Neural cell (in vitro differentiated cells): ENCODE measurements around the gene SIAH2. TPM values are rescaled to one million over a fixed set of nuclear protein-coding genes. Genes with fewer than 3 reads are reported as not detected.

Source experiments
- H2AFZ ChIP-seq: fragments of 200-600, 300-800 bp; sonication (generic), shearing (Covaris generic); 2 replicates; pipeline ENCODE4 v1.6.0; 2014; ENCODE audit warnings: low read depth, mild to moderate bottlenecking, antibody characterized with exemption, low read length, moderate library complexity
- H3F3A ChIP-seq: fragments of 200-600 bp; shearing (Covaris generic); 2 replicates; pipeline ENCODE4 v1.6.1; 2016; ENCODE audit warnings: mild to moderate bottlenecking, moderate library complexity, mixed read lengths, antibody characterized with exemption, low read length; ENCODE audit not compliant: insufficient read depth, poor library complexity, severe bottlenecking
- H3K27ac ChIP-seq: fragments of 200-600, 300-800 bp; sonication (generic), shearing (Covaris generic); 2 replicates; pipeline ENCODE4 v1.5.1; 2014; ENCODE audit warnings: mild to moderate bottlenecking, low read length, moderate library complexity
- H3K27me3 ChIP-seq: fragments of 300-800, 200-600 bp; sonication (generic), shearing (Covaris generic); 2 replicates; pipeline ENCODE4 v1.6.0; 2014; ENCODE audit warnings: mild to moderate bottlenecking, low read depth, low read length, moderate library complexity; ENCODE audit not compliant: insufficient read depth
- H3K36me3 ChIP-seq: fragments of 300-800, 200-600 bp; sonication (generic), shearing (Covaris generic); 2 replicates; pipeline ENCODE4 v1.5.1; 2014; ENCODE audit warnings: mild to moderate bottlenecking, antibody characterized with exemption, low read length, moderate library complexity; ENCODE audit not compliant: insufficient read depth
- H3K4me2 ChIP-seq: fragments of 300-800, 200-600 bp; sonication (generic), shearing (Covaris generic); 2 replicates; pipeline ENCODE4 v1.6.0; 2014; ENCODE audit warnings: mild to moderate bottlenecking, low read length
- H3K4me3 ChIP-seq: fragments of 300-800, 200-600 bp; sonication (generic), shearing (Covaris generic); 2 replicates; pipeline ENCODE4 v1.5.1; 2014; ENCODE audit warnings: mild to moderate bottlenecking, low read length, moderate library complexity
- H3K79me2 ChIP-seq: fragments of 200-600 bp; shearing (Covaris generic); replicated peaks from 2 replicates; pipeline ENCODE4 v1.6.0; 2014; ENCODE audit warnings: mild to moderate bottlenecking, low read length, moderate library complexity; ENCODE audit not compliant: insufficient read depth
- H3K9ac ChIP-seq: fragments of 300-800, 200-600 bp; sonication (generic), shearing (Covaris generic); 2 replicates; pipeline ENCODE4 v1.6.1; 2016; ENCODE audit warnings: mild to moderate bottlenecking, low read length, mixed read lengths
- H3K9me2 ChIP-seq: fragments of 200-600 bp; shearing (Covaris generic); 2 replicates; pipeline ENCODE4 v1.6.1; 2016; ENCODE audit warnings: mild to moderate bottlenecking, low read length, mixed read lengths; ENCODE audit not compliant: insufficient read depth
- H3K9me3 ChIP-seq: fragments of 200-600, 300-800 bp; sonication (generic), shearing (Covaris generic); 2 replicates; pipeline ENCODE4 v1.6.1; 2016; ENCODE audit warnings: mild to moderate bottlenecking, mixed run types, low read length, moderate library complexity, mixed read lengths
- H4K20me1 ChIP-seq: fragments of 200-600 bp; shearing (Covaris generic); 2 replicates; pipeline ENCODE4 v1.6.1; 2016; ENCODE audit warnings: mild to moderate bottlenecking, mixed run types; ENCODE audit not compliant: insufficient read depth
- EP300 ChIP-seq: fragments of 450-650 bp; conservative IDR thresholded peaks from 2 replicates; pipeline ENCODE4 v1.6.1; 2014; ENCODE audit warnings: antibody characterized with exemption, mild to moderate bottlenecking, moderate library complexity; ENCODE audit not compliant: poor library complexity, severe bottlenecking
- EZH2 ChIP-seq: fragments of 200-600, 300-800 bp; shearing (Covaris generic), sonication (generic); IDR thresholded peaks from 2 replicates; pipeline ENCODE4 v1.6.1; 2014; ENCODE audit warnings: antibody characterized with exemption, low read length, borderline replicate concordance, mild to moderate bottlenecking; ENCODE audit not compliant: insufficient read depth, poor library complexity, severe bottlenecking
- MXI1 ChIP-seq: fragments of 450-650 bp; conservative IDR thresholded peaks from 2 replicates; pipeline ENCODE4 v1.6.1; 2014; ENCODE audit warnings: antibody characterized with exemption, mild to moderate bottlenecking; ENCODE audit not compliant: poor library complexity, severe bottlenecking
- POLR2AphosphoS5 ChIP-seq: IDR thresholded peaks from 2 replicates; pipeline ENCODE4 v1.6.1; 2012
- RAD21 ChIP-seq: fragments of 450-650 bp; conservative IDR thresholded peaks from 2 replicates; pipeline ENCODE4 v1.6.1; 2014; ENCODE audit warnings: antibody characterized with exemption, mild to moderate bottlenecking, moderate library complexity
- SMC3 ChIP-seq: fragments of 450-650 bp; conservative IDR thresholded peaks from 2 replicates; pipeline ENCODE4 v1.6.1; 2014; ENCODE audit warnings: antibody characterized with exemption, mild to moderate bottlenecking, moderate library complexity; ENCODE audit not compliant: poor library complexity
- TAF1 ChIP-seq: IDR thresholded peaks from 2 replicates; pipeline ENCODE4 v1.6.1; 2012; ENCODE audit warnings: low read depth
- polyA plus RNA-seq: library from polyadenylated mRNA; depleted of rRNA; stranded (reverse); fragments of >200 nt; gene quantifications from 2 replicates; pipeline ENCODE4 v1.2.3, GENCODE V29; 2014
- TF ChIP-seq, protein P1 (sequence below): IDR thresholded peaks from 2 replicates; pipeline ENCODE4 v1.6.1; 2012; ENCODE audit warnings: borderline replicate concordance
- TF ChIP-seq, protein P2 (sequence below): fragments of 450-650 bp; IDR thresholded peaks from 2 replicates; pipeline ENCODE4 v1.5.1; 2014; ENCODE audit warnings: antibody characterized with exemption, mild to moderate bottlenecking, moderate library complexity; ENCODE audit not compliant: poor library complexity, severe bottlenecking

Gene SIAH2
- polyA plus RNA-seq, 1 donor from 2014 or later, result 21.8 TPM

DNA sequence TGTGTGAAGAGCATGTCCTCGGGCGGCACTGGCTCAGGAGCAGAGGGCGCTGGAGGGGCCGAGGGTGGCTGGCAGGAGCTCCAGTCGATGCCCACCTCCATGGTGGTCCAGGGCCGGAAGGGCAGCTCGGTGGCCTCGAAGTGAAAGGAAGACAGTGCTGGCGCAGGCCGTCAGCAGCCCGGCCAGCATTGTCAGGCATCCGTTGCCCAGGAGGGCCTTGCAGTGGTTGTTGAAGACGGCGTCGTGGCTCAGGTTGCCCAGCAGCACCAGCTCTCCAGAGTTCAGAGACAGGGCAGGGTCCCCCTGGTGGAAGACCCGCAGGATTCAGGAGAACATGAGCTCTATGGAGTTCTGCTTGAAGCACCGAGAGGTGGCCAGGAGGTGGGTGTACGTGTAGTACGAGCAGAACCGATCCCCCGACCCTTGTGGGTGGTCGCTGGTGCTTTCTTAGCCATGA, 16.5 kb upstream of the SIAH2 start:
- H3K4me3 ChIP-seq, result no peak overlapping the region
- H2AFZ ChIP-seq, result no peak overlapping the region
- H3F3A ChIP-seq, result no peaks in the 10 kb centered on the region
- no peaks in the 10 kb centered on the region for H3K79me2 ChIP-seq
- no peak overlapping the region for H3K27ac ChIP-seq
- H4K20me1 ChIP-seq, result no peaks in the 10 kb centered on the region
- H3K9me3 ChIP-seq, result no peaks in the 10 kb centered on the region
- no peaks in the 10 kb centered on the region for H3K36me3 ChIP-seq
- TF ChIP-seq EP300 (no peak), TAF1 (no peak), MXI1 (no peak), EZH2 (no peak), RAD21 (no peak), POLR2AphosphoS5 (no peak), SMC3 (no peak)
- TF ChIP-seq, protein P1, sequence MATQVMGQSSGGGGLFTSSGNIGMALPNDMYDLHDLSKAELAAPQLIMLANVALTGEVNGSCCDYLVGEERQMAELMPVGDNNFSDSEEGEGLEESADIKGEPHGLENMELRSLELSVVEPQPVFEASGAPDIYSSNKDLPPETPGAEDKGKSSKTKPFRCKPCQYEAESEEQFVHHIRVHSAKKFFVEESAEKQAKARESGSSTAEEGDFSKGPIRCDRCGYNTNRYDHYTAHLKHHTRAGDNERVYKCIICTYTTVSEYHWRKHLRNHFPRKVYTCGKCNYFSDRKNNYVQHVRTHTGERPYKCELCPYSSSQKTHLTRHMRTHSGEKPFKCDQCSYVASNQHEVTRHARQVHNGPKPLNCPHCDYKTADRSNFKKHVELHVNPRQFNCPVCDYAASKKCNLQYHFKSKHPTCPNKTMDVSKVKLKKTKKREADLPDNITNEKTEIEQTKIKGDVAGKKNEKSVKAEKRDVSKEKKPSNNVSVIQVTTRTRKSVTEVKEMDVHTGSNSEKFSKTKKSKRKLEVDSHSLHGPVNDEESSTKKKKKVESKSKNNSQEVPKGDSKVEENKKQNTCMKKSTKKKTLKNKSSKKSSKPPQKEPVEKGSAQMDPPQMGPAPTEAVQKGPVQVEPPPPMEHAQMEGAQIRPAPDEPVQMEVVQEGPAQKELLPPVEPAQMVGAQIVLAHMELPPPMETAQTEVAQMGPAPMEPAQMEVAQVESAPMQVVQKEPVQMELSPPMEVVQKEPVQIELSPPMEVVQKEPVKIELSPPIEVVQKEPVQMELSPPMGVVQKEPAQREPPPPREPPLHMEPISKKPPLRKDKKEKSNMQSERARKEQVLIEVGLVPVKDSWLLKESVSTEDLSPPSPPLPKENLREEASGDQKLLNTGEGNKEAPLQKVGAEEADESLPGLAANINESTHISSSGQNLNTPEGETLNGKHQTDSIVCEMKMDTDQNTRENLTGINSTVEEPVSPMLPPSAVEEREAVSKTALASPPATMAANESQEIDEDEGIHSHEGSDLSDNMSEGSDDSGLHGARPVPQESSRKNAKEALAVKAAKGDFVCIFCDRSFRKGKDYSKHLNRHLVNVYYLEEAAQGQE, result no peak
- TF ChIP-seq, protein P2, sequence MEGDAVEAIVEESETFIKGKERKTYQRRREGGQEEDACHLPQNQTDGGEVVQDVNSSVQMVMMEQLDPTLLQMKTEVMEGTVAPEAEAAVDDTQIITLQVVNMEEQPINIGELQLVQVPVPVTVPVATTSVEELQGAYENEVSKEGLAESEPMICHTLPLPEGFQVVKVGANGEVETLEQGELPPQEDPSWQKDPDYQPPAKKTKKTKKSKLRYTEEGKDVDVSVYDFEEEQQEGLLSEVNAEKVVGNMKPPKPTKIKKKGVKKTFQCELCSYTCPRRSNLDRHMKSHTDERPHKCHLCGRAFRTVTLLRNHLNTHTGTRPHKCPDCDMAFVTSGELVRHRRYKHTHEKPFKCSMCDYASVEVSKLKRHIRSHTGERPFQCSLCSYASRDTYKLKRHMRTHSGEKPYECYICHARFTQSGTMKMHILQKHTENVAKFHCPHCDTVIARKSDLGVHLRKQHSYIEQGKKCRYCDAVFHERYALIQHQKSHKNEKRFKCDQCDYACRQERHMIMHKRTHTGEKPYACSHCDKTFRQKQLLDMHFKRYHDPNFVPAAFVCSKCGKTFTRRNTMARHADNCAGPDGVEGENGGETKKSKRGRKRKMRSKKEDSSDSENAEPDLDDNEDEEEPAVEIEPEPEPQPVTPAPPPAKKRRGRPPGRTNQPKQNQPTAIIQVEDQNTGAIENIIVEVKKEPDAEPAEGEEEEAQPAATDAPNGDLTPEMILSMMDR, result no peak
- H3K9ac ChIP-seq, result no peak overlapping the region
- no peaks in the 10 kb centered on the region for H3K9me2 ChIP-seq
- no peak overlapping the region for H3K4me2 ChIP-seq
- H3K27me3 ChIP-seq, result no peaks in the 10 kb centered on the region

DNA sequence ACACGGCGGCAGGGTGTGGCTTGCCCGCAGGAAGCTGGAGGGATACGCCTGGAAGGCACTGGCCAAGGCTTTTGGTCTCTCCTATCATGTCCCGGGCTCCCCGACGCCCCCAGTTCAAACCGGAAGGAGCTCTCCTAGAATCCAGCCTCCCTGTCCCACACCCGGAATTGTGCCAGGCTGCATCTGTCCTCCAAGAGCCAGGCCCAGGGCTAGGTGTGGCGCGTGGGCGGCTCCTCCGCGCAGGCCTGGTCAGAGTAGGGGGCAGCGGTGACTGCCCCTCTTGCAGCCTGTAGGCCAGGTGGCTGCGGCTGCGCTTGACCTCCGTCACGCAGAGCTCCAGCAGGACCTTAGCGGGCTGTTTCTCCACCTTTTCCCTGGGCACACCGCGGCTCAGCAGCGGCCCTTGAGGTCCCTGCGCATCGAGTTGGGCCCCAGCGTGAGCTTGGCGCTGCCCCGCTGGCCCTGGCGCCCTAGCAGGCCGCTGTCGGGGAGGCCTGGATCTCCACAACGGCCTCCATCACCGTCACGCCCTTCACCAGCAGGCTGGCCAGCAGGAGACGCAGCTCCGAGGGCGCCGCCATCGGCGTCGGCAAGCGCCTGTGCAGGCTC, 15.9 kb upstream of the SIAH2 start:
- H3K9me2 ChIP-seq, result no peaks in the 10 kb centered on the region
- no peaks in the 10 kb centered on the region for H3K9me3 ChIP-seq
- H3F3A ChIP-seq, result no peaks in the 10 kb centered on the region
- no peaks in the 10 kb centered on the region for H4K20me1 ChIP-seq
- no peak overlapping the region for H3K4me2 ChIP-seq
- no peak overlapping the region for H3K4me3 ChIP-seq
- TF ChIP-seq RAD21, result no peak
- TF ChIP-seq POLR2AphosphoS5, result no peak
- TF ChIP-seq, protein P1, result no peak
- TF ChIP-seq EP300, result no peak
- H3K9ac ChIP-seq, result no peak overlapping the region
- H3K27ac ChIP-seq, result no peak overlapping the region
- no peak overlapping the region for H2AFZ ChIP-seq
- no peaks in the 10 kb centered on the region for H3K79me2 ChIP-seq
- no peaks in the 10 kb centered on the region for H3K36me3 ChIP-seq
- H3K27me3 ChIP-seq, result no peaks in the 10 kb centered on the region
